ENCODE results near the gene ICAM3. TPM values are rescaled to one million over a fixed set of nuclear protein-coding genes. Genes with fewer than 3 reads are reported as not detected.
A peak's percentile ranks its signal among the peaks of the same experiment; 100 is the strongest.

ICAM3 gene
- total and polyA plus RNA-seq, 5 donors from 2014 or later, result 218 to 288 (median 252) TPM

DNA sequence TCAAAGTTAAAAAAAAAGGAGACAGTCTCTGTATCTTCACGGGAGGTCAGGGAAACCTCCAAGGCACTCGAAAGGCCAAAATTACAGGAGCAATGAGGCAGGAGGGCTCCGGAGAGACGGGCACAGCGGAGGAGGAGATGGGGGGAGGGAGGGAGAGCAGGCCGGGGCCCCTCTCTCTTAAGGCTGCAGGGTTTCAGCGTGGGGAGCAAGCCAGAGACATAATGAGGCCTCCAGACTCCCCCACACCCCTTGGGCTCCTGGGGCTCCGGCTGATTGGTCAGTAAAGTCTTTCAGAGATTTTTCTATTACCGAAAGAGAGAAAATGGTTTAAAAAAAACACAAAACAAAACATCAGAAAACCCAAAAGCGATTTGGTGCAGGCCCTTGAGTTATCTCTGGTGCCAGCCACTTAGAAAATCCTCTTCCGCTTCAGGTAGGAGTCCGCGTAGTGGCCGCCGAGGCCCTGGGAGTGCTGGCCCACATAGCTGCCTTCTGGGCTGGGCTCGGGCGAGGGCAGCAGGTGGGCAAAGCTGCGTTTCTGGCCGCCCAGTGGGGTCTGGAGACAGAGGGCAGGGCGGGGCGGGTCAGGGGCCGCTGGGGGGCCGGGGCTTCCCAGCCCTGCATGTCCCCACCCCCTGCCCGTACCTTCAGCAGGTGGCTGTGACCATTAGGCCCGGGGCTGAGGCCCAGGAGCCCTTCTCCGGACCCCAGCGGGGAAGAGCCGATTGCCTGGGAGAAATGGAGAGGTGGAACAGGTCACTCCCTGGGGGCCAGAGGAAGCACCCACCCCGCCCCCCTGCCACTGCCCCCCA, 22.2 kb downstream of the ICAM3 start:
- Mint-ChIP-seq H3K4me1 (peaks cover 0 to 20% (median 5%) of the 10 kb centered on the region in 4 donors), H3K36me3 (peaks cover 21% of the 10 kb centered on the region), H3K27ac (no peak overlapping the region), H3K4me3 (no peak overlapping the region), H3K9me3 (no peaks in the 10 kb centered on the region), H3K27me3 (no peaks in the 10 kb centered on the region)
- no peaks in the 10 kb centered on the region for H3K27me3 ChIP-seq (ENCODE audit: control insufficient read depth, insufficient read depth, low read length)
- peaks cover 15% of the 10 kb centered on the region for H3K4me1 ChIP-seq (ENCODE audit: control insufficient read depth, insufficient read depth, low read length, poor library complexity, severe bottlenecking)
- H3K9me3 ChIP-seq (ENCODE audit: control insufficient read depth in 2 of 2, low read length in 2 of 2), result no peaks in the 10 kb centered on the region
- peak overlapping the region; percentile 61 for H3K27ac ChIP-seq (ENCODE audit: insufficient read depth, low read length, poor library complexity, severe bottlenecking)
- ATAC-seq (ENCODE audit: low read depth in 2 of 2) (no peak), DNase-seq (no peak)
- no peak overlapping the region for H3K4me3 ChIP-seq (ENCODE audit: low read depth, low read length)
- H3K36me3 ChIP-seq (ENCODE audit: control insufficient read depth, insufficient read depth, low read length), result peaks cover 26% of the 10 kb centered on the region

DNA sequence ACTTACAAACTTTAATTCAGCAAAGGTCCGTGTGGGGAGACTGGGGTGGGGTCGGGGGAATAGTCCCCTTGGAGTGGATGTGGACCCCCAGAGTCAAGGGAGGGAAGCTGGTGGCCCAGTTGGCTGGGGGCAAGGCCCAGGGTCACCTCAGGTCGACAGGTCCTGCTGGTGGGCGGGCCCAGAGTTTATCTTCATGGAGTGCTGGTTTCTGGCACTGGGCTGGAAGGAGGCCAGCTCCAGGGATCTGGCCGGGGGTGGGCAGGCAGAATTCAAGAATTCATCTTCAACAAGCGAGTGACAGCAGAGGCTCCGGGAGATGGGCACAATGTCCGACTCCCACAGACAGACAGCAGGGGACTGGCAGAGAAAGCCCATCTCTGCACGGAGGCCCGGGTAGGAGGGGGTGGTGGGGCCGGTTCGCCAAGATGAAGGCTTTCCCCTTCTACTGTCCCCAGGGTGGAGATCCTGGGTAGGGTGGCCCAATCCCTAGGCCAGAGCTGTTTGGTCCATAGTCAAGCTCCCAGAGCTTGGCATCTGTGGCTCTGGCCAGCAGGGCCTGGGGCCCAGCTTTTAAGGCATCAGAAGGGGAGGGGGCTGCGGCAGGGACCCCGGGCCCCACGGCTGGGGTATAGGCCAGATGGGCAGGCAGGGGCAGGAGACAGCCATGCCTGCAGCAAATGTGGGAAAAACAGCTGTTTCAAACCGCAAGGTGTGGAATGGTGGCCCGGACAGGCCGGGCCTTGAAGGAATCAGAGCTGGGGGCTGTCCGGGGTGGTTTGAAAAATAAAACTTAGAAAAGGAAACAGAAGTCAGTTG, 23.0 kb downstream of the ICAM3 start:
- Histone ChIP-seq H3K27ac (ENCODE audit: insufficient read depth, low read length, poor library complexity, severe bottlenecking) (peak overlapping the region; percentile 61), H3K27me3 (ENCODE audit: control insufficient read depth, insufficient read depth, low read length) (no peaks in the 10 kb centered on the region), H3K9me3 (ENCODE audit: control insufficient read depth in 2 of 2, low read length in 2 of 2) (no peaks in the 10 kb centered on the region), H3K4me1 (ENCODE audit: control insufficient read depth, insufficient read depth, low read length, poor library complexity, severe bottlenecking) (peaks cover 15% of the 10 kb centered on the region), H3K4me3 (ENCODE audit: low read depth, low read length) (no peak overlapping the region), H3K36me3 (ENCODE audit: control insufficient read depth, insufficient read depth, low read length) (peaks cover 21% of the 10 kb centered on the region)
- Mint-ChIP-seq H3K27ac (peak overlapping the region; percentile 78 to 91 (median 88)), H3K4me3 (peak overlapping the region; percentile 58 to 92 (median 86)), H3K36me3 (peaks cover 14% of the 10 kb centered on the region), H3K4me1 (peaks cover 0 to 17% (median 5%) of the 10 kb centered on the region in 4 donors), H3K27me3 (no peaks in the 10 kb centered on the region), H3K9me3 (no peaks in the 10 kb centered on the region)
- DNase-seq (no peak), ATAC-seq (ENCODE audit: low read depth in 2 of 2) (no peak)

DNA sequence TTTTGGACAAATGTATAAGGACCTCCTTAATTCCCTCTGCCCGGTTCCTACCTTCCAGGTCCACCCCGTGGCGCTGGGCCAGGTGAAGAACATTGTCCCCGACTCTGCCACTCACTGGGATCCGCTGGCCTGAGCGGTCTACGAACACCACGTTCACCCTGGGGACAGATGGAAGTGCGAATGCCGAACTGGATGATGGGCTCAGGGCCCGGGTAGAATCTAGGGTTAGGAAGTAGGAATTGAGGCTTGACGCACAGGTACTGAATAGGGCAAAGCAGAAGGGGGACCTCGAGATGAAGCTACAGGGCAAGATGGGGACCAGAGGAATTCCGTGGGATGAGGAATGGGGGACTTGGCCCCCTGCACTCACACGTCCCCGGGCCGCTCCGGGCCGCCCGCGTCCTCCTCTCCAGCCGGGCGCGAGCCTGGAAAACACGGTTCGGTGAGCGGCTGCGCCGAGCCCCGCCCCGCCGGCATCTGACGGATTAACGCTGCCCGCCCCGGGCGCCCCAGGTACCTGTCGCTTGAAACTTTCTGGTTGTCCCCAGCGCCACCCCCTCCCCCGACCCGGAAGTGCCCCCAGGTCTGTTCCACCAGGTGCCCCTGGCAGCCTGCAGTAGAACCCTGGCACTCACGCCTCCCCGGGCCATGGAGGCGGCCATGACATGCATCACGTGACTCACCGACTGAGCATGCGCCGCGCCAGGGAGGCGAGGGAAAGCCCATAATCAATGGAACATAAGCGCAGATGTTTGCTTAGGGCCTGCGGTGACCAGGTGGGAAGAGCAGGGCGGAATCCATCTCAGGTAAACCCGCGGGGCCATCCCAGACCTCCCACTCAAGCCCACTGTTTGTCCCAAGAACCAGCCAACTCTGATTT, 23.8 kb downstream of the ICAM3 start, which contains the start of gene FDX2:
TSS of gene FDX2 (minus strand) at position 681 of the 880 bp plus-strand sequence. CDS start at position 662, 19 bp downstream.
- Mint-ChIP-seq H3K9me3 (no peaks in the 10 kb centered on the region), H3K4me1 (peaks cover 0 to 17% (median 5%) of the 10 kb centered on the region in 4 donors), H3K27me3 (no peaks in the 10 kb centered on the region), H3K4me3 (peak within 1 kb of the TSS; percentile 79 to 92 (median 86)), H3K36me3 (peaks cover 14% of the 10 kb centered on the region), H3K27ac (peak within 1 kb of the TSS; percentile 78 to 91 (median 88))
- H3K4me1 ChIP-seq (ENCODE audit: control insufficient read depth, insufficient read depth, low read length, poor library complexity, severe bottlenecking), result peaks cover 15% of the 10 kb centered on the region
- DNase-seq, result peak; percentile 85 to 90 (median 86)
- H3K27me3 ChIP-seq (ENCODE audit: control insufficient read depth, insufficient read depth, low read length), result no peaks in the 10 kb centered on the region
- H3K9me3 ChIP-seq (ENCODE audit: control insufficient read depth in 2 of 2, low read length in 2 of 2), result no peaks in the 10 kb centered on the region
- H3K36me3 ChIP-seq (ENCODE audit: control insufficient read depth, insufficient read depth, low read length), result peaks cover 16% of the 10 kb centered on the region
- peak within 1 kb of the TSS; percentile 86 for H3K4me3 ChIP-seq (ENCODE audit: low read depth, low read length)
- peak; percentile 74 to 89 for ATAC-seq (ENCODE audit: low read depth in 2 of 2)
- peak within 1 kb of the TSS; percentile 61 for H3K27ac ChIP-seq (ENCODE audit: insufficient read depth, low read length, poor library complexity, severe bottlenecking)

DNA sequence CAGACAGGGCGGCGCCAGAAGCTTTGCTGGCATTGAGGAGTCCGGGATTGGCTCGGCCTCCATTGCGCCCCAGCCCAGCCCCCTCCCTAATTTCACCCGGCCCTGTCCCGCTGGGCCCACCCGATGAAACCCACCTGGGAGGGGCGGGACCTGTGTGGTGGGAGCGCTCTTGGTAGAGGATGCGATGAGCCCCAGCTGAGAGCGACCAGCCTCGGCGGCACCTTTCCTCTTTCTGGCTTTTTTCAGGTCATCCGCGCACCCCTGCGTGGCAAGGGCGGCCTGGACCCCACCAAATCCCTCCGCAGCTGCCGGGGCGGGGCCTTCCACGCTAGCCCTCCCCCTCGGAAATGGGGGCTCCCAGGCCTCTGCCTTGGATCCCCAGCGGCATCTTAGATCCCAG, 30.0 kb downstream of the ICAM3 start, which contains the start of gene ZGLP1:
TSS of gene ZGLP1 (minus strand) at position 393 of the 400 bp plus-strand sequence.
- H3K9me3 Mint-ChIP-seq, result no peaks in the 10 kb centered on the region
- no peaks in the 10 kb centered on the region for H3K27me3 Mint-ChIP-seq
- no peak within 1 kb of the TSS for H3K27ac Mint-ChIP-seq
- Histone ChIP-seq H3K4me1 (ENCODE audit: control insufficient read depth, insufficient read depth, low read length, poor library complexity, severe bottlenecking) (no peaks in the 10 kb centered on the region), H3K36me3 (ENCODE audit: control insufficient read depth, insufficient read depth, low read length) (no peaks in the 10 kb centered on the region), H3K9me3 (ENCODE audit: control insufficient read depth in 2 of 2, low read length in 2 of 2) (no peaks in the 10 kb centered on the region), H3K4me3 (ENCODE audit: low read depth, low read length) (no peak within 1 kb of the TSS), H3K27ac (ENCODE audit: insufficient read depth, low read length, poor library complexity, severe bottlenecking) (no peak within 1 kb of the TSS), H3K27me3 (ENCODE audit: control insufficient read depth, insufficient read depth, low read length) (no peaks in the 10 kb centered on the region)
- ATAC-seq (ENCODE audit: low read depth in 2 of 2), result no peak
- H3K36me3 Mint-ChIP-seq, result no peaks in the 10 kb centered on the region
- no peak within 1 kb of the TSS for H3K4me3 Mint-ChIP-seq
- no peak for DNase-seq
- peaks cover 0 to 3% (median 0%) of the 10 kb centered on the region in 4 donors for H3K4me1 Mint-ChIP-seq

DNA sequence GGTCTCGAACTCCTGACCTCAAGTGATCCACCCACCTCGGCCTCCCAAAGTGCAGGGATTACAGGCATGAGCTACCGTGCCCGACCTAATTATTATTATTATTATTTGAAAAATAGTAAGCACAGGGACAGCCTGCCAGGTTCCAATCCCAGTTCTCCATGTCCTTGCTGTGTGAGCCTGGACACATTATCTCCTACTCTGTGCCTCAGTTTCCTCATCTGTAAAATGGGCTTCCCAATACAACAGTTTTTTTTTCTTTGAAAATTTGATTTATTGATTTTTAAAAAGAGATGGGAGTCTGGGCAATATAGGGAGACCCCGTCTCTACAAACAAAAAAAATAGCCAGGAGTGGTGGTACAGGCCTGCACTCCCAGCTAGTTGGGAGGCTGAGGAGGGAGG, 33.1 kb downstream of the ICAM3 start:
- no peak for ATAC-seq (ENCODE audit: low read depth in 2 of 2)
- Mint-ChIP-seq H3K9me3 (no peaks in the 10 kb centered on the region), H3K27me3 (peaks cover 7% of the 10 kb centered on the region), H3K36me3 (no peaks in the 10 kb centered on the region), H3K4me1 (no peaks in the 10 kb centered on the region), H3K27ac (no peak overlapping the region), H3K4me3 (no peak overlapping the region)
- H3K27ac ChIP-seq (ENCODE audit: insufficient read depth, low read length, poor library complexity, severe bottlenecking), result no peak overlapping the region
- no peaks in the 10 kb centered on the region for H3K36me3 ChIP-seq (ENCODE audit: control insufficient read depth, insufficient read depth, low read length)
- H3K9me3 ChIP-seq (ENCODE audit: control insufficient read depth in 2 of 2, low read length in 2 of 2), result no peaks in the 10 kb centered on the region
- DNase-seq, result no peak
- H3K4me3 ChIP-seq (ENCODE audit: low read depth, low read length), result no peak overlapping the region
- no peaks in the 10 kb centered on the region for H3K4me1 ChIP-seq (ENCODE audit: control insufficient read depth, insufficient read depth, low read length, poor library complexity, severe bottlenecking)
- no peaks in the 10 kb centered on the region for H3K27me3 ChIP-seq (ENCODE audit: control insufficient read depth, insufficient read depth, low read length)

DNA sequence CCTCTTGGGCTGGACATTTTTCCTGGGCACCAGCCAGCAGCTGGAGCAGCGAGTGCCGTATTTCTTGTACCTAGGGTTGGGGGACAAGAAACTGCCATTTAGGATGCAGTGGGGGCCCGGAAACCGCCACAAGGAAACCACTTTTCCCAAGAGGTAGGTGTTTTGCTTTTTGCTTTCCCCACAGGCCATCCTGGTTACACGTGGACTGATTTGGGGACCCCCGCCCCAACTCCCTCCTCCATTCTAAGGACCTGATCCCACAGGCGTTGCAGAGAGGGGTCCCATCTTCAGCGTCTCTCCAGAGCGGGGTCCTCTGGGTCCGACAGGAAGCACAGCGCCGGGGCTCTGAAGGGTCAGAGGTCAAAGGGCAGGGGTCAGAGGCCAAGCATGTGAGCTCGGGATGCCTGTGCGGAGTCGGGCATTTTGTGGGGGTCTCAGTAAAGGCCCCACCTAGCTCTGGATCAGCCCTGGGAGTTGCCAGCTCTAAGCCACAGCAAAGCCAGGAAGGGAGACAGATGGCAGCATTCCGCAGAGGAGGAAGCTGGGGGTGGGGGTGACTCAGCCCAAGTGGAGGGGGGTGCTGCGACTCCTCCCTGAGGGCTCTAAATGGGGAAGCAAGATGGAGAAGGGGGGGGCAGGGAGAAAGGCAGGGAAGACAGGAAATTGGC, 34.2 kb downstream of the ICAM3 start:
- Mint-ChIP-seq H3K4me3 (no peak overlapping the region), H3K27ac (peak overlapping the region in 2 of 3 donors; percentile 11 to 26), H3K27me3 (peaks cover 9% of the 10 kb centered on the region), H3K9me3 (no peaks in the 10 kb centered on the region), H3K4me1 (no peaks in the 10 kb centered on the region), H3K36me3 (no peaks in the 10 kb centered on the region)
- Histone ChIP-seq H3K27ac (ENCODE audit: insufficient read depth, low read length, poor library complexity, severe bottlenecking) (no peak overlapping the region), H3K9me3 (ENCODE audit: control insufficient read depth in 2 of 2, low read length in 2 of 2) (no peaks in the 10 kb centered on the region), H3K4me1 (ENCODE audit: control insufficient read depth, insufficient read depth, low read length, poor library complexity, severe bottlenecking) (no peaks in the 10 kb centered on the region), H3K27me3 (ENCODE audit: control insufficient read depth, insufficient read depth, low read length) (no peaks in the 10 kb centered on the region), H3K4me3 (ENCODE audit: low read depth, low read length) (no peak overlapping the region), H3K36me3 (ENCODE audit: control insufficient read depth, insufficient read depth, low read length) (no peaks in the 10 kb centered on the region)
- DNase-seq (no peak), ATAC-seq (ENCODE audit: low read depth in 2 of 2) (no peak)

Data from CD4-positive, CD25-positive, alpha-beta regulatory T cell (primary cell).